HG03108 (cell line): ENCODE results near the gene CISH.

Experiments used
- ATAC-seq: cut with Tn5 transposase; IDR thresholded peaks from one replicate; pipeline ENCODE4 v1.9.1; 2021; ENCODE audit warnings: moderate library complexity; ENCODE audit not compliant: unreplicated experiment

Gene CISH

GRCh38 chr3:50573566-50574443 is 37.8 kb downstream of the CISH start:
- no peak for ATAC-seq

GRCh38 chr3:50572801-50573371 is 38.7 kb downstream of the CISH start:
- ATAC-seq = no peak

GRCh38 chr3:50572158-50572557 is 39.4 kb downstream of the CISH start:
- ATAC-seq = no peak

GRCh38 chr3:50571486-50571885 is 40.1 kb downstream of the CISH start:
- no peak for ATAC-seq

GRCh38 chr3:50570508-50571279 is 40.9 kb downstream of the CISH start:
- no peak for ATAC-seq

- ATAC-seq = peak; percentile 53
These were observed 42.4 kb downstream of the CISH start, which contains the start of gene HEMK1 for GRCh38 chr3:50568947-50569749. Gene HEMK1 (plus strand): TSS chr3:50569522. CDS start chr3:50571105, 1,583 bp downstream.

GRCh38 chr3:50567386-50568167 is 44.0 kb downstream of the CISH start, which contains the start of gene C3orf18:
Gene C3orf18 (minus strand): TSS chr3:50567747. CDS start chr3:50565699, 2,048 bp downstream.
- peak; percentile 78 for ATAC-seq

GRCh38 chr3:50567011-50567385 is 44.6 kb downstream of the CISH start:
- no peak for ATAC-seq

- ATAC-seq = no peak
These were observed 47.3 kb downstream of the CISH start for GRCh38 chr3:50564321-50564720.

- no peak for ATAC-seq
These were observed 47.7 kb downstream of the CISH start for GRCh38 chr3:50563867-50564266.

GRCh38 chr3:50562861-50563260 is 48.7 kb downstream of the CISH start:
- no peak for ATAC-seq

- ATAC-seq = no peak
These were observed 51.9 kb downstream of the CISH start for GRCh38 chr3:50559702-50560101.

- no peak for ATAC-seq
These were observed 53.7 kb downstream of the CISH start for GRCh38 chr3:50557915-50558314.

GRCh38 chr3:50557106-50557505 is 54.5 kb downstream of the CISH start:
- no peak for ATAC-seq
